HCT116 (cell line): ENCODE measurements around the gene HJURP.

Source experiments
- ELF1 ChIP-seq: IDR thresholded peaks from 2 replicates; pipeline ENCODE4 v1.6.1; 2012; ENCODE audit warnings: low read depth, borderline replicate concordance
- EZH2 ChIP-seq: fragments of 200-600 bp; sonication (generic); IDR thresholded peaks from 2 replicates; pipeline ENCODE4 v1.6.1; 2017; ENCODE audit warnings: antibody characterized with exemption, mixed run types
- EZH2phosphoT487 ChIP-seq: fragments of 200-600 bp; IDR thresholded peaks from 2 replicates; pipeline ENCODE4 v1.6.1; 2018; ENCODE audit warnings: antibody characterized with exemption, borderline replicate concordance
- POLR2AphosphoS5 ChIP-seq: IDR thresholded peaks from 2 replicates; pipeline ENCODE4 v1.6.1; 2011; ENCODE audit warnings: mild to moderate bottlenecking, low read depth, low read length, moderate library complexity
- SIN3A ChIP-seq: IDR thresholded peaks from 2 replicates; pipeline ENCODE4 v1.6.1; 2012; ENCODE audit warnings: low read depth
- SP1 ChIP-seq: IDR thresholded peaks from 2 replicates; pipeline ENCODE4 v1.6.1; 2012; ENCODE audit warnings: low read depth
- TCF7L2 ChIP-seq: IDR thresholded peaks from 2 replicates; pipeline ENCODE4 v1.7.0; 2011; ENCODE audit warnings: borderline replicate concordance, inconsistent platforms; ENCODE audit not compliant: insufficient read depth, insufficient read length; ENCODE audit errors: extremely low read depth
- ZNF274 ChIP-seq: fragments of 200-500 bp; sonication (Bioruptor generic); IDR thresholded peaks from 2 replicates; pipeline ENCODE4 v1.6.1; 2014; ENCODE audit warnings: mild to moderate bottlenecking, low read depth, low read length, inconsistent platforms
- TF ChIP-seq, protein P1 (sequence below), 3 experiments: fragments of 200-600 bp in 1 of 3; sonication (generic) in 1 of 3; IDR thresholded peaks in 2 of 3; conservative IDR thresholded peaks in 1 of 3; 2 replicates each; pipeline ENCODE4 v1.5.1; 2012 to 2017; ENCODE audit warnings: low read depth in 2 of 3, low read length in 2 of 3, antibody characterized with exemption in 1 of 3, borderline replicate concordance in 1 of 3, control low read depth in 1 of 3, mild to moderate bottlenecking in 1 of 3, mixed read lengths in 1 of 3, mixed run types in 1 of 3, moderate library complexity in 1 of 3; ENCODE audit not compliant: insufficient read depth in 1 of 3

DNA sequence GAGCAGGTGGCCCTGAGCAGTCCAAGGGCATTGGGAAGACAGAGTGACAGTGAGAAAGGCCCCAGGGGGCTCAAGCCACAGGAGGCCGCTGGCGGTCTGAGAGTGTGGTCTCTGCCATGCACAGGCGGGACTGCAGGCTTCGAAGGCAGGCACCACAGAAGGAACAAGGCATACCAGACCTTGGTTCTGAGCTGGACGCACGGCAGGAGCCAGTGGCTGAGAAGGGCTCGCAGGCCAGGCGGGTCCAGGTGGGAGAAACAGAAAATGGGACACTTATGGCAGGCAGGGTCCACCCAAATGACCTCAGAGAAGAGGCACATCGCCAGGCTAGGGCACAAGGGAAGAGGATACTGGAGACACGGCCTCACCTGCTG, 14.9 kb downstream of the HJURP start:
- TF ChIP-seq, protein P1, sequence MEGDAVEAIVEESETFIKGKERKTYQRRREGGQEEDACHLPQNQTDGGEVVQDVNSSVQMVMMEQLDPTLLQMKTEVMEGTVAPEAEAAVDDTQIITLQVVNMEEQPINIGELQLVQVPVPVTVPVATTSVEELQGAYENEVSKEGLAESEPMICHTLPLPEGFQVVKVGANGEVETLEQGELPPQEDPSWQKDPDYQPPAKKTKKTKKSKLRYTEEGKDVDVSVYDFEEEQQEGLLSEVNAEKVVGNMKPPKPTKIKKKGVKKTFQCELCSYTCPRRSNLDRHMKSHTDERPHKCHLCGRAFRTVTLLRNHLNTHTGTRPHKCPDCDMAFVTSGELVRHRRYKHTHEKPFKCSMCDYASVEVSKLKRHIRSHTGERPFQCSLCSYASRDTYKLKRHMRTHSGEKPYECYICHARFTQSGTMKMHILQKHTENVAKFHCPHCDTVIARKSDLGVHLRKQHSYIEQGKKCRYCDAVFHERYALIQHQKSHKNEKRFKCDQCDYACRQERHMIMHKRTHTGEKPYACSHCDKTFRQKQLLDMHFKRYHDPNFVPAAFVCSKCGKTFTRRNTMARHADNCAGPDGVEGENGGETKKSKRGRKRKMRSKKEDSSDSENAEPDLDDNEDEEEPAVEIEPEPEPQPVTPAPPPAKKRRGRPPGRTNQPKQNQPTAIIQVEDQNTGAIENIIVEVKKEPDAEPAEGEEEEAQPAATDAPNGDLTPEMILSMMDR (IDR thresholded peaks at IDR 0.05 in 2 of 3, conservative IDR thresholded peaks at IDR 0.05 in 1 of 3; ENCODE audit: borderline replicate concordance in 1 of 3, insufficient read depth in 1 of 3, low read depth in 2 of 3, low read length in 2 of 3), result no peak
- TF ChIP-seq TCF7L2 (no peak), POLR2AphosphoS5 (no peak), ELF1 (no peak), EZH2 (no peak), SIN3A (no peak), EZH2phosphoT487 (no peak), SP1 (no peak), ZNF274 (no peak)
